Pancreas (tissue), 10 donors: ENCODE results near the gene CIRBP. TPM values are rescaled to one million over a fixed set of nuclear protein-coding genes. Genes with fewer than 3 reads are reported as not detected.
A peak's percentile ranks its signal among the peaks of the same experiment; 100 is the strongest.

Experiments used
- ATAC-seq, 4 donors: fragments of 200-7000 bp; cut with Tn5 transposase; one replicate each; pipeline versions ENCODE4 v1.8.0 to v1.9.1; 2020; ENCODE audit warnings: mild to moderate bottlenecking in 4 of 4, moderate library complexity in 4 of 4
- DNase-seq, 6 donors: peaks; one replicate each; pipeline ENCODE4 v3.0.0-alpha.2; 2020
- FAIRE-seq: peaks from 2 replicates; lab custom pipeline; 2012; peaks lifted over from hg19 to GRCh38; lab: Jason Lieb, UNC
- H3K27ac ChIP-seq, 4 donors: fragments of 200-600 bp; sonication (generic); 1 replicate in 3 of 4; 2 replicates in 1 of 4; pipeline versions ENCODE4 v1.5.0 to v1.8.0; 2020
- H3K27me3 ChIP-seq, 4 donors: fragments of 200-600 bp; one replicate each; pipeline ENCODE4 v1.8.0; 2021
- H3K36me3 ChIP-seq, 3 donors: fragments of 200-600 bp; sonication (generic) in 1 of 3; one replicate each; pipeline versions ENCODE4 v1.5.0 to v1.8.0; 2020 to 2021
- H3K4me1 ChIP-seq, 3 donors: fragments of 200-600 bp; one replicate each; pipeline ENCODE4 v1.8.0; 2021
- H3K4me3 ChIP-seq, 4 donors: fragments of 200-600 bp; sonication (generic) in 2 of 4; one replicate each; pipeline versions ENCODE4 v1.5.0 to v1.8.0; 2020 to 2021
- H3K9me3 ChIP-seq, 4 donors: fragments of 200-600 bp; one replicate each; pipeline ENCODE4 v1.8.0; 2021
- CTCF ChIP-seq, 4 donors: fragments of 200-600 bp; sonication (generic) in 3 of 4; IDR thresholded peaks; one replicate each; pipeline versions ENCODE4 v1.5.0 to v1.8.0; 2021; ENCODE audit warnings: antibody characterized with exemption in 4 of 4
- WGBS, 2 donors: extraction: QIAGEN DNeasy Blood & Tissue Kit; methylation state at CpG; one replicate each; pipeline ENCODE4 v1.1.7; 2013; 5-methylcytosine and 5-hydroxymethylcytosine counted together
- intact Hi-C, 3 donors: fragments of 100-400 bp; cut with DNase I; formaldehyde crosslinking; loops; one replicate each; pipeline versions ENCODE4 v1.11.1 to v1.14.2; 2022
- polyA plus RNA-seq, 2 donors: library from polyadenylated mRNA; stranded (reverse); fragments of 200-250 nt; gene quantifications; one replicate each; pipeline ENCODE4 v1.2.3, GENCODE V29; 2013
- total RNA-seq, 6 donors: library from RNA; stranded (reverse); fragmentation: NEBNext Ultra II Directional in 4 of 6; extraction: Animal tissue kit (Norgen Biotek cat#: 25700) in 4 of 6; gene quantifications; one replicate each; pipeline versions ENCODE4 v1.2.1 to v1.2.4, GENCODE V29; 2021 to 2023
- donor health status: healthy with polysubstance abuse.
- donor health status: DM: no; HTN: no; CAD: no; lungs with moderate emphysema.
- donor health status: DM: no; HTN: no; CAD: no.
- donor health status: control.
- donor health status: control.
- donor health status: Bipolar disorder and iron deficiency.
- donor health status: DM: yes; HTN: yes; CAD: no.
- donor health status: DM: no; HTN: no; CAD: no.
- donor health status: DM: no; HTN: no; CAD: no.
- donor health status: DM: yes; HTN: yes; CAD: no.

Gene CIRBP
- total and polyA plus RNA-seq, 8 donors = 232 to 1,009 (median 539) TPM

GRCh38 chr19:1274081-1274851, 5.1 kb downstream of the CIRBP start:
- peaks cover 5 to 40% (median 34%) of the 10 kb centered on the region in 3 donors for H3K36me3 ChIP-seq

DNA sequence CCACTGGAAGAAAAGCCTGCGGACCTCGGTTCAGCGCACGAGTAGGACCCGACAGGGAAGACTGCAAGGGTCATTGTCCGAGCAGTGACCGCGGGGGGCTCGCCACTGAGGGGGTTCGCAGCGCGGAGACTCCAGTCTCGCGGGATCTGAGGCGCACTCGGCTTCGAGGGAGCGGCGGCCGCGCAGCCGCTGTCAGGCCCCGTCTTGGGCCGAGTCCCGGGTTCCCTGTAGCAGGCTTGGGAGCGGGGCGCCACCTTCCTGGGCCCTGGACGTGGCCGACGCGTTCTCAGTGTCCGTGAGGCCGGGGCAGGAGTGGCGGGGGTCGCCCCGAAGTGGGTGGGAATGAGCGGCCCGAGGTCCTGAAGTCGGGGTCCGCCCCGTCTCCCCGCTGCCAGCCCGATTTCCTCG, 5.7 kb downstream of the CIRBP start:
- Histone ChIP-seq H3K9me3 (no peaks in the 10 kb centered on the region), H3K36me3 (peaks cover 5 to 40% (median 34%) of the 10 kb centered on the region in 3 donors), H3K27ac (peak overlapping the region; percentile 97 to 99 (median 98)), H3K4me1 (peaks cover 33 to 40% (median 39%) of the 10 kb centered on the region in 3 donors), H3K4me3 (peak overlapping the region in 3 of 4 donors; percentile 65 to 77 (median 67)), H3K27me3 (no peaks in the 10 kb centered on the region)
- DNase-seq (no peak), FAIRE-seq (no peak), ATAC-seq (peak; percentile 0 to 1 (median 0))
- WGBS, 2 donors = 29 to 41% methylated on average over 30 to 44 of the region's 44 CpGs
- TF ChIP-seq CTCF (IDR thresholded peaks at IDR 0.05) = no peak
- intact Hi-C loops = no loop called here

More at GRCh38 chr19:1274081-1274851, 5.1 kb downstream of the CIRBP start:
- no peak for TF ChIP-seq CTCF (IDR thresholded peaks at IDR 0.05)
- WGBS, 2 donors = 82% methylated on average over 44 to 46 of the region's 46 CpGs
- ATAC-seq (no peak), FAIRE-seq (no peak), DNase-seq (peak in 3 of 6 donors; percentile 52 to 73 (median 58))
- no peaks in the 10 kb centered on the region for H3K27me3 ChIP-seq
- peak overlapping the region in 3 of 4 donors; percentile 97 to 99 (median 98) for H3K27ac ChIP-seq
- peak overlapping the region in 2 of 4 donors; percentile 65 to 67 for H3K4me3 ChIP-seq
- no peaks in the 10 kb centered on the region for H3K9me3 ChIP-seq
- peaks cover 33 to 40% (median 39%) of the 10 kb centered on the region in 3 donors for H3K4me1 ChIP-seq
- intact Hi-C loops = no loop called here

DNA sequence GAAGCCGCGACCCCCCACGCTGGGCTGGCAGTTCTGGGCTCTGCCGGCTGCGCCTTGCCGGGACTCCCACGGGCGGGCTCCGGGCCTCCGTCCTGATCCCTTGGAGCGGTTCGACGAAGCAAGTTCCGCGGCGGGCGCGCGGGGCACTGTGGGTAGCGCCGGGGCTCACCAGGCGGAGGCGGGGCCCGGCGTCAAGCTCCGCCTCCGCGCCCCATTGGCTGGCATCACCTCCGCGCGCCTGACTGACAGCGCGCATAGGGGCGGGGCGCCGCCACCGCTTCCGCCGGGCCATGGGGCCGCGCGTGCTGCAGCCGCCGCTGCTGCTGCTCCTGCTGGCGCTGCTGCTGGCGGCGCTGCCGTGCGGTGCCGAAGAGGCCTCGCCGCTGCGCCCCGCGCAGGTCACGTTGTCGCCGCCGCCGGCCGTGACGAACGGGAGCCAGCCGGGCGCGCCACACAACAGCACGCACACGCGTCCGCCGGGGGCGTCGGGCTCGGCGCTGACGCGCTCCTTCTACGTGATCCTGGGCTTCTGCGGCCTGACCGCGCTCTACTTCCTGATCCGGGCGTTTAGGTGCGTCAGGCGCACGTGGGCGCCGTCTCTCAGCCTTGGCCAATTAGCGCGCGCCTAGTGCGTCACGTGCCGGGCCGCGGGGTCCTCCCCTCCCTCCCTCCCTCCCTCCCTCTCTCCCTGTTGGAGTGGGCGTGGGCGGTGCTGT, 6.3 kb downstream of the CIRBP start, which contains the start of gene FAM174C:
FAM174C (plus strand) TSS at position 271 of the 716 bp plus-strand sequence; CDS start at position 291, 20 bp downstream.
- intact Hi-C loops = no loop called here
- no peak for FAIRE-seq
- TF ChIP-seq CTCF (IDR thresholded peaks at IDR 0.05) = no peak
- Histone ChIP-seq H3K27ac (peak within 1 kb of the TSS; percentile 97 to 99 (median 98)), H3K4me1 (peaks cover 32 to 38% (median 37%) of the 10 kb centered on the region in 3 donors), H3K9me3 (no peaks in the 10 kb centered on the region), H3K36me3 (peaks cover 5 to 40% (median 34%) of the 10 kb centered on the region in 3 donors), H3K27me3 (no peaks in the 10 kb centered on the region), H3K4me3 (peak within 1 kb of the TSS; percentile 55 to 77 (median 66))
- WGBS, 2 donors = 0% methylated on average over 67 to 98 of the region's 98 CpGs
- DNase-seq = peak; percentile 94 to 98 (median 96)
- peak; percentile 78 to 86 (median 81) for ATAC-seq

DNA sequence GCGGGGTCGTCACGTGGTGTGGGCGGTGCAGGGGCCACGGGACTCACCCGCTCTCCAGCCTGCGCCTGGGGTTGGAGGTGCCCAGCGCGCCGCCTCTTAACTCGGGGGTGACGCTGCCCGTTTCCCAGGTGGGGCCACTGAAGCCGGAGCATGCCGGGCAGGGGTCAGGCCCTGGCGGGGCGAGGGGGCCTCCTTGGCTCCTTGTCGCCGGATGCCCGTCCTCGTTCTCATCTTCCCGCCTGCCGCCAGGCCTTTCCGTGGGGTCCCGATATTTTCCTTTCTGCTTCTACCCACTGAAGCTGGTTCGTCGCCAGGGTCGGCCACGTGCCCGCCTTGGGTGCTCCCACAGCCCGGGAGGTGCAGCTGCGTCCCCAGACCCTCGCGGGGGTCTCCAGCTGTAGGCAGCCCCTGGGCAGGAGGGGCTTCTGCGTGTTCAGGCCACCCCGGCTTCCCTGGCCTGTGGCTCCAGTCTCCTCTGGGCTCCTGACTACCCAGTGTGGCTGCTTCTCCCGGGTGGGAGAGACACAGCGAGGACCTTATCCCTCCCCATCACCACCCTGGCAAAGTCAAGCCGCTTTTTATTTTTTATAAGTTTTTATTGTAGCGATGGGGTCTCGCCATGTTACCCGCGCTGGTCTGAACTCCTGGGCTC, 7.0 kb downstream of the CIRBP start:
- H3K4me1 ChIP-seq = peaks cover 25 to 35% (median 31%) of the 10 kb centered on the region in 3 donors
- no peak for ATAC-seq

More for the DNA sequence above, 7.0 kb downstream of the CIRBP start:
- intact Hi-C loops = no loop called here
- no peak for DNase-seq
- Histone ChIP-seq H3K9me3 (no peaks in the 10 kb centered on the region), H3K27me3 (no peaks in the 10 kb centered on the region), H3K27ac (peak overlapping the region; percentile 97 to 99 (median 98)), H3K36me3 (peaks cover 5 to 39% (median 34%) of the 10 kb centered on the region in 3 donors), H3K4me3 (peak overlapping the region; percentile 55 to 77 (median 66))
- 11 to 16% methylated on average over 31 to 43 of the region's 43 CpGs for WGBS, 2 donors
- no peak for TF ChIP-seq CTCF (IDR thresholded peaks at IDR 0.05)
- no peak for FAIRE-seq
